Activated CD4-positive, alpha-beta T cell treated with anti-CD3 and anti-CD28 coated beads for 24 hours (primary cell): Measurements from ENCODE around the gene REL.

Experiments
- DNase-seq, 2 donors: peaks; one replicate each; pipeline ENCODE4 v3.0.0-alpha.2; 2020; ENCODE audit warnings: low read depth in 2 of 2

Gene REL

GRCh38 chr2:60964651-60965498 lies 83.5 kb downstream of the REL start:
- DNase-seq, result no peak

- no peak for DNase-seq
Measured at GRCh38 chr2:60965499-60965785, 84.1 kb downstream of the REL start.

- no peak for DNase-seq
Measured at GRCh38 chr2:60966507-60967405, 85.4 kb downstream of the REL start.

- no peak for DNase-seq
Measured at GRCh38 chr2:60972889-60973656, 91.7 kb downstream of the REL start.

- no peak for DNase-seq
Measured at GRCh38 chr2:60973705-60974104, 92.3 kb downstream of the REL start.

GRCh38 chr2:60974652-60975051 lies 93.3 kb downstream of the REL start:
- no peak for DNase-seq
